ENCODE data around the gene HAUS6. TPM values are rescaled to one million over a fixed set of nuclear protein-coding genes. Genes with fewer than 3 reads are reported as not detected.
"Not testable (repeated sequence)": the region's sequence is repeated elsewhere in the genome, so short reads cannot be mapped to it uniquely, and the experiment has no call there.

Gene HAUS6
- total RNA-seq, 2 experiments from 2014 or later: 30.7 to 32.7 TPM

DNA sequence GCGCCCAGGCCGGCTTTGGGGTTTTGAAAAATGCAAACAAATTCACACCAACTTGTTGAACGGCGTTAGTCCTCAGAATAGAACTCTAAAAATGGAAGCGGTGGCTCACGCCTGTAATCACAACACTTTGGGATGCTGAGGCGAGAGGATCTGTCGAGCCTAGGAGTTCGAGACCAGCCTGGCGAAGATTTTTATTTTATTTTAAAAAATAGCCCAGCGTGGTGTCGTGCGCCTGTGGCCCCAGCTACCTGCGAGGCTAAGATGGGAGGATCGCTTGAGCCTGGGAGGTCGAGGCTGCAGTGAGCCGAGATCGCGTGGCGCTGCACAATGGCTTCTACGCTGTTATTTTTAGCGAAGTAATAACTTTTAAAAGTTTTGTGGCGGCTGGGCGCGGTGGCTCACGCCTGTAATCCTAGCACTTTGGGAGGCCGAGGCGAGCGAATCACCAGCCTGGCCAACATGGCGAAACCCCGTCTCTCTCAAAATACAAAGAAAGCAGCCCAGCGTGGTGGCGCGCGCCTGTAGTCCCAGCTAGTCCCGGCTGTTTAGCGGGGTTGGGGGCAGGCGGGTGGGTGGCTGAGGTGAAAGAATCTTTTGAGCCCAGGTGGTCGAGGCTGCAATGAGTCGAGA, 25.3 kb upstream of the HAUS6 start:
- Mint-ChIP-seq H3K36me3 (peaks cover 20% of the 10 kb centered on the region), H3K4me3 (peak overlapping the region; percentile 98), H3K27ac (peak overlapping the region; percentile 98), H3K4me1 (peaks cover 55% of the 10 kb centered on the region), H3K27me3 (no peaks in the 10 kb centered on the region), H3K9me3 (ENCODE audit: low read depth) (no peaks in the 10 kb centered on the region)
- DNase-seq (peak; percentile 55), ATAC-seq (peak; percentile 27)
- CTCF ChIA-PET: interaction anchor here (1.0 to 2.6 kb wide), 4 partner anchors 13 to 337 kb away, joined by 5 to 12 read pairs (median 6); no protein-coding TSS in a partner anchor

DNA sequence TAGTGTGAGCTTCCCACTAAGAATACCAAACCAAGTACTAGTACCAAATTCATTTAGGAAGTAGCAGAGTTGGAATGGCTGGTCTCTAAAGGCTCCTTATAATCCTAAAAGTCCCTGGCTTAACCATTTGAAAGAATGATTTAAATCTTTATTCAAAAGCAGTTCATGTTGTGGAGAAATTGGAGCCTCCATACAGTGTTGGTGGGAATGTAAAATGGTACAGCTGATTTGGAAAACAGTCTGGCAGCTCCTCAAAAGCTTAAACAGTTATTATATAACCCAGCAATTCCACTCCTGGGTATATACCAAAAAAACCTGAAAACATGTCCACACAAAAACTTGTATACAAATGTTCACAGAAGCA, 21.7 kb upstream of the HAUS6 start:
- Mint-ChIP-seq H3K27me3 (no peaks in the 10 kb centered on the region), H3K36me3 (peaks cover 45% of the 10 kb centered on the region), H3K4me3 (peak overlapping the region; percentile 35), H3K4me1 (peaks cover 46% of the 10 kb centered on the region), H3K9me3 (ENCODE audit: low read depth) (no peaks in the 10 kb centered on the region), H3K27ac (peak overlapping the region; percentile 76)
- CTCF ChIA-PET: no interaction called here
- DNase-seq (no peak), ATAC-seq (no peak)

DNA sequence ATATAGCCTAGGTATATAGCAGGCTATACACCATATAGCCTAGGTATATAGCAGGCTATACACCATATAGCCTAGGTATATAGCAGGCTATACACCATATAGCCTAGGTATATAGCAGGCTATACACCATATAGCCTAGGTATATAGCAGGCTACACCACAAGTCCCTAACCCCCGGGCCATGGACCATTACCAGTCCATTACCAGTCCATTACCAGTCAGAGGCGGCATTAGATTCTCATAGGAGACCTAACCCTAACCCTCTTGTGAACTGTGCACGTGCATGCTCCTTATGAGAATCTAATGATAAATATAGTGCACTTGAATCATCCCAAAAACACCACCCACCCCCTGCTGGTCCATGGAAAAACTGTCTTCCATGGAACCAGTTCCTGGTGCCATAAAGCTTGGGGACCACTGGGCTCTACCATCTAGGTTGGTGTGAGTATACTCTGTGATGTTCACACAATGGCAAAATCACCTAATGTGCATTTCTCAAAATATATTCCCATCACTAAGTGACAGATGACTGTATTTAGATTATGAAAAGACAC, 19.9 kb upstream of the HAUS6 start:
- H3K27me3 Mint-ChIP-seq: no peaks in the 10 kb centered on the region
- peaks cover 35% of the 10 kb centered on the region for H3K4me1 Mint-ChIP-seq
- H3K36me3 Mint-ChIP-seq: peaks cover 60% of the 10 kb centered on the region
- H3K27ac Mint-ChIP-seq: no peak overlapping the region
- no peaks in the 10 kb centered on the region for H3K9me3 Mint-ChIP-seq (ENCODE audit: low read depth)
- CTCF ChIA-PET: no interaction called here
- H3K4me3 Mint-ChIP-seq: no peak overlapping the region
- DNase-seq (no peak), ATAC-seq (no peak)

DNA sequence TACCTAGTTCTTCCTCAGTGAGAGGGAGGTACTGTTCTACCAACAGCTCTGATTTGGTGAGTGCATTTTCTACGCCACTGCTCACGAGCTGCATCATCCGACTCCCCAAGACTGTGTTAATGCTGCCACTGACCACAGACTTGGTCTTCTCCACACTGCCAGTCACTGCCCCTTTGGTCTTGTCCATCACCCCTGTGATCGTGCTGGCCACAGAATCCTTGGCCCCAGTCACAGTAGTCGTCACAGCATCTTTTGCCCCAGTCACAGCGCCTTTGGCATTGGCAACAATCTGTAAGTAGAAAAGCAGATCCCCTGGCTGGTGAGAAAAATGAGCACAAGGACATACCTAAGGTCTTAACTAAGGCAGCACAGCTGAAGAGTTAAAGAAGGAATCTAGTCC, 18.2 kb upstream of the HAUS6 start:
- ATAC-seq (no peak), DNase-seq (no peak)
- CTCF ChIA-PET: interaction anchor here (0.6 to 1.4 kb wide), 2 partner anchors 101 to 344 kb away, joined by 3 to 4 read pairs; no protein-coding TSS in a partner anchor
- H3K27ac Mint-ChIP-seq: no peak overlapping the region
- peaks cover 27% of the 10 kb centered on the region for H3K4me1 Mint-ChIP-seq
- peaks cover 70% of the 10 kb centered on the region for H3K36me3 Mint-ChIP-seq
- no peak overlapping the region for H3K4me3 Mint-ChIP-seq
- no peaks in the 10 kb centered on the region for H3K9me3 Mint-ChIP-seq (ENCODE audit: low read depth)
- no peaks in the 10 kb centered on the region for H3K27me3 Mint-ChIP-seq

DNA sequence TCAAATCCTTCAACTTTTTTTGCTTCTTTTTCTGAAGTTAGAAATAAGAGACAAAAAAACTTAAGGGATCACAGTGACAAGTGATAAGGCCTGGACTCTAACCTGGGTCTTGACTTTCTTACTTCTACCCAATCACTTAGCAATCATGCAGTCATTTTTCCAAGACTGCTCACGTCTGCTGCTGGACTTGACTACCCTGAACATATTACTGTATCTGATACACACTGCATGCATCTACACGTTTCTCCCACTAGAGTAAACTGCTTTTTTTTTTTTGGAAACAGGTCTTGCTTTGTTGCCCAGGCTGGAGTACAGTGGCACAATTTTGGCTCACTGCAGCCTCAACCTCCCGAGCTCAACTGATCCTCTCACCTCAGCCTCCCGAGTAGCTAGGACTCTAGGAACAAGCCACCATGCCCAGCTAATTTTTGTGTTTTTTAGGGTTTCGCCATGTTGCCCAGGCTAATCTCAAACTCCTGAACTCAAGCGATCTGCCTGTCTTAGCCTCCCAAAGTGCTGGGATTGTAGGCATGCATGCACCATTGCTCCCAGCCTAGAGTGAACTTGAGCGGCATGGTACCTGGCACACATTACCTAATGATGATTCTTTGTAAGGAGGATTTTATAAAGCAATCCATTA, 17.2 kb upstream of the HAUS6 start:
- peak overlapping the region; percentile 44 for H3K27ac Mint-ChIP-seq
- no peaks in the 10 kb centered on the region for H3K27me3 Mint-ChIP-seq
- CTCF ChIA-PET: no interaction called here
- no peak overlapping the region for H3K4me3 Mint-ChIP-seq
- no peak for ATAC-seq
- peaks cover 71% of the 10 kb centered on the region for H3K36me3 Mint-ChIP-seq
- H3K4me1 Mint-ChIP-seq: peaks cover 20% of the 10 kb centered on the region
- no peak for DNase-seq
- no peaks in the 10 kb centered on the region for H3K9me3 Mint-ChIP-seq (ENCODE audit: low read depth)

DNA sequence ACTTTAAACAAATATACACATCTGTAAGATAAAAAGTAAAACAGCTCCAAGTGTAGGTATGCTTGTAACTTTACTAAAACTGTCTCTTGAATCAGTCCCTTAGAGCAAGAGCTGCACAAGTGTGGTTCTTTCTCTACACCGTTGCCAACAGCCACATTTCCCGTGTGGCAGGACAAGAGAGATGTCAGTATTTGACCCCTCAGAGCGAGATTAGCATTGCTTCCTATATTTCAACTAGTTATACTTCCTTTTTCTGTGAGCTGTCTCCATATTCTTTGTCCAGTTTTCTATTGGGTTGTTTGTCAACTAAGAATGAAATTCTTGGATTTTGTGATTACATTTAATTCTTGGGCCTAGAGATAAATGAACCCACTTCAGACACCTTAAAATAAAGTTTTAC, 16.5 kb upstream of the HAUS6 start:
- DNase-seq: no peak
- CTCF ChIA-PET: no interaction called here
- Mint-ChIP-seq H3K36me3 (peaks cover 72% of the 10 kb centered on the region), H3K4me3 (no peak overlapping the region), H3K27ac (no peak overlapping the region), H3K9me3 (ENCODE audit: low read depth) (no peaks in the 10 kb centered on the region), H3K27me3 (no peaks in the 10 kb centered on the region), H3K4me1 (peaks cover 13% of the 10 kb centered on the region)
- ATAC-seq: no peak

DNA sequence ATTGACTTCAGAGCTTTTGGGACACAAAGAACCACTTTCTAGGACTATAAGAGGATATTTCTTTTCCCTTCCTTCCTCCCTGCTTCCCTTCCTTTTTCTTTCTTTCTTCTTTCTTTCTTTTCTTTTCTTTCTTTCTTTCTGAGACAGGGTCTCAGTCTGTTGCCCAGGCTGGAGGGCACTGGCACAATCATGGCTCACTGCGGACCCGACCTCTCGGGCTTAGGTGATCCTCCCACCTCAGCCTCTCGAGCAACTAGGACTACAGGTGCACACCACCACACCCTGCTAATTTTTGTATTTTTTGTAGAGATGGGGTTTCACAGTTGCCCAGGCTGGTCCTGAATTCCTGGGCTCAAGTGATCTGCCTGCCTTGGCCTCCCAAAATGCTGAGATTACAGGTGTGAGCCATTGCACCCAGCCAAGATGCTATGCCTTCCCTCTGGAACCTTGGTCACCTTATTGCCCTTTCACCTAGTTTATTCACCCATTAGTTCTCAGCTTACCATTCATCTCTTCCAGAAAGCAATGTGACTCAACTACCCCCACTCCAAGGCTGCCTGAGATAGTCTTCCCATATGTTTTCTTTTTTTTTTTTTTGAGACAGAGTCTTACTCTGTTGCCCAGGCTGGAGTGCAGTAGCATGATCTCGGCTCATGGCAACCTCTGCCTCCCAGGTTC, 14.5 kb upstream of the HAUS6 start:
- H3K36me3 Mint-ChIP-seq: peaks cover 63% of the 10 kb centered on the region
- ATAC-seq: no peak
- CTCF ChIA-PET: no interaction called here
- no peaks in the 10 kb centered on the region for H3K9me3 Mint-ChIP-seq (ENCODE audit: low read depth)
- H3K4me1 Mint-ChIP-seq: peaks cover 3% of the 10 kb centered on the region
- no peaks in the 10 kb centered on the region for H3K27me3 Mint-ChIP-seq
- DNase-seq: no peak
- H3K4me3 Mint-ChIP-seq: no peak overlapping the region
- peak overlapping the region; percentile 28 for H3K27ac Mint-ChIP-seq

DNA sequence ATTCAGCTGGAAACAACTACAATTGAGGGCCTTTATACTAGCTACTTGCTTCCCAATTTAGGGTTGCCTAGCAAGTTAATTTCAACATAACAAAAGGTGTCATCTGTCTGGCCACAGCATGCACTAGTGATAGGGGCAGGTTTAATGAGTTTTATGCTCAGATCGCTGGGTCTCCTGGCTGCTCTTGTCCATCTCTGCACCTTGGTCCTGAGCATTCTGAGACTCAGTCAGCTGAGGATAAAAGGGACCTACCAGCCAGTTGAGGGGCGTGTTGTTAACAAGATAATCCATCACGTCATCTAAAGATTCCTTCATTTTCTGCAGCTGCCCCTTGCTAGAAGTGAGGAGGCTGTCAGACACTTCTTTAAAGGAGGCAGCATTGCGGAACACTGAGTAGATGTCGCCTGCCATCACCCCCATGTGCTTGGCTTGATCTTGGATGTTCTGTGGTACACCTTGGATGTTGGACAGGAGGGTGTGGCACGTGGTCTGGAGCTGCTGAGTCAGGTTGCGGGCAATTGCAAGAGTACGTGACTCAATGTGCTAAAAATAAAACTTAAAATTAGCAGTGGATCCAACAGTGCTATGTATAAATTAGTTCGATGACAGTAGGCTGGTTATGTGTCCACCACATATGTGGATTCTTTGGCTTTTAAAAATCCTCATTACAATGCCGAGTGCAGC, 13.5 kb upstream of the HAUS6 start:
- H3K9me3 Mint-ChIP-seq (ENCODE audit: low read depth): no peaks in the 10 kb centered on the region
- DNase-seq: no peak
- CTCF ChIA-PET: interaction anchor here (1.0 kb wide), 2 partner anchors 11 to 68 kb away, joined by 3 read pairs; no protein-coding TSS in a partner anchor
- ATAC-seq: no peak
- H3K4me1 Mint-ChIP-seq: peaks cover 3% of the 10 kb centered on the region
- no peak overlapping the region for H3K4me3 Mint-ChIP-seq
- peaks cover 59% of the 10 kb centered on the region for H3K36me3 Mint-ChIP-seq
- H3K27me3 Mint-ChIP-seq: no peaks in the 10 kb centered on the region
- H3K27ac Mint-ChIP-seq: no peak overlapping the region

DNA sequence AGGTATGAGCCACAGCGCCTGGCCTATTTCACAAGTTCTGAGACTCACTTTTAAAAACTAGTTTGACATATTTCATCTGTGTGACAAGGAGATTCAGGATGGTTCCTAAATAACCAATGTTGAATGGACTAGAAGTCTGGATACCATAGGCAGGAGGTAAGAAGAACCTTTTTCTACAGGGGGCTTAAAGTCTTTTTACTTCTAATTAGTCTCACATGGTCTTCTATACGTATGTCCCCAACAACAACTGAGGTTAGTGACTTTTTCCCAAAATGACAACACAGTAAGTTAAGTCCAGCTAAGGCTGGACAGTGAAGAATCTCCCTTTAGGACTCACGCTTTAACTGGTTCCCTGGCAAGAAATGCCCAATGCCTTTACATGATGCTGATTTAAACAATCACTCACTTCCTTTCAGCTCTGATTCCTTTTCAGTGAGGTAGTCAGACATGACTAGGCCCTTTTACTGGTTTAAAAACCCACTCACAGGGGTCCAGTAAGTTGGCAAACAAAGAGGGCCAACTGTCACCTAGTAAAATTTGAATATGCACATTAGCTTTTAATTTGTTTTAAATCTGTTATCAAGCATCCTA, 12.1 kb upstream of the HAUS6 start:
- no peaks in the 10 kb centered on the region for H3K27me3 Mint-ChIP-seq
- peaks cover 46% of the 10 kb centered on the region for H3K36me3 Mint-ChIP-seq
- CTCF ChIA-PET: interaction anchor here (0.7 to 1.3 kb wide), 3 partner anchors 26 to 59 kb away, joined by 3 to 4 read pairs (median 3); no protein-coding TSS in a partner anchor

DNA sequence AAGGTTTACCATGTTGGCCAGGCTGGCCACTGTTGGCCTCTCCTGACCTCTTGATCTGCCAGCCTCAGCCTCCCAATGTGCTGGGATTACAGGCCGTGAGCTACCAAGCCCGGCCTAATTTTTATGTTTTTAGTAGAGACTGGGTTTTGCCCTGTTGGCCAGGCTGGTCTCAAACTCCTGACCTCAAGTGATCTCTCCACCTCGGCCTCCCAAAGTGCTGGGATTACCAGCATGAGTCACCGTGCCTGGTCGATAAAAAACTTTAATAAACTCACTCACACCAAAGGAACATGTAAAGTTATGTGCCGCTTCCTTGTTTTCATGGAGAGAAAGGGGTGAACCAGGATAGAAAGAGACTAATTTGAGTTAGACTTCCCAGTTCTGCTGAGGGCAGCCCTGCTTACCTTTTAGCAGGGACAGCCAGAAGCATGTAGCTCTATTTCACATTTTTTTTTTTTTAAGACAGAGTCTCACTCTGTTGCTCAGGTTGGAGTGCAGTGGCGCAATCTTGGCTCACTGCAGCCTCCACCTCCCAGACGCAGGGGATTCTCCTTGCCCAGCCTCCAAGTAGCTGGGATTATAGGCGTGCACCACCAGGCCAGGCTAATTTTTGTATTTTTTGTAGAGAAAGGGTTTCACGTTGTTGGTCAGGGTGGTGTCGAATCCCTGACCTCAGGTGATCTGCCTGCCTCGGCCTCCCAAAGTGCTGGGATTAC, 11.4 kb upstream of the HAUS6 start:
- Mint-ChIP-seq H3K4me1 (peaks cover 3% of the 10 kb centered on the region), H3K36me3 (peaks cover 40% of the 10 kb centered on the region), H3K4me3 (no peak overlapping the region), H3K27ac (no peak overlapping the region), H3K27me3 (no peaks in the 10 kb centered on the region), H3K9me3 (ENCODE audit: low read depth) (no peaks in the 10 kb centered on the region)
- no peak for DNase-seq
- ATAC-seq: no peak
- CTCF ChIA-PET: interaction anchor here (0.7 to 1.3 kb wide), 3 partner anchors 15 to 60 kb away, joined by 3 to 4 read pairs (median 3); no protein-coding TSS in a partner anchor

More for the DNA sequence above, 12.1 kb upstream of the HAUS6 start:
- ATAC-seq: no peak
- Mint-ChIP-seq H3K9me3 (ENCODE audit: low read depth) (no peaks in the 10 kb centered on the region), H3K4me1 (peaks cover 3% of the 10 kb centered on the region), H3K27ac (no peak overlapping the region), H3K4me3 (no peak overlapping the region)
- no peak for DNase-seq

DNA sequence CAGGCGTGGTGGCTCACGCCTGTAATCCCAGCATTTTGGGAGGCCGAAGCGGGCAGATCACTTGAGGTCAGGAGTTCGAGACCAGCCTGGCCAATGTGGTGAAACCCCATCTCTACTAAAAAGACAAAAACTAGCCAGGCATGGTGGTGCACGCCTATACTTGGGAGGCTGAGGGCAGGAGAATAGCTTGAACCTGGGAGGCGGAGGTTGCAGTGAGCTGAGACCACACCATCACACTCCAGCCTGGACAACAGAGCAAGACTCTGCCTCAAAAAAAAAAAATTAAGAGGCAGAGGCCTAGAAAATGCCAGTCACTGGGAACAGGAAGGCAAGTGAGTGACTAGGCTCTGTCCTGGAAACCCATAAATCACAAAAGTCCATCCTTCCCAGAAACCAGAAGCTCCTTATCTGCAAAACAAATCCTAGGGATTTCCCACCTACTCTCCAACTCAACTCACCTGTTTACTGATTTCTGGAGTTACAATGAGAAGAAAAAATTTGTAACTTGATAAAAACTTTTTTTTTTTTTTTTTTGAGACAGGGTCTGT, 10.4 kb upstream of the HAUS6 start:
- CTCF ChIA-PET: interaction anchor here (0.9 kb wide), 2 partner anchors 61 to 344 kb away, joined by 3 read pairs; no protein-coding TSS in a partner anchor
- not testable (repeated sequence) for H3K27ac Mint-ChIP-seq; ATAC-seq; H3K27me3 Mint-ChIP-seq; DNase-seq; H3K4me1 Mint-ChIP-seq; H3K4me3 Mint-ChIP-seq; H3K9me3 Mint-ChIP-seq (ENCODE audit: low read depth)
- peaks cover 36% of the 10 kb centered on the region for H3K36me3 Mint-ChIP-seq

DNA sequence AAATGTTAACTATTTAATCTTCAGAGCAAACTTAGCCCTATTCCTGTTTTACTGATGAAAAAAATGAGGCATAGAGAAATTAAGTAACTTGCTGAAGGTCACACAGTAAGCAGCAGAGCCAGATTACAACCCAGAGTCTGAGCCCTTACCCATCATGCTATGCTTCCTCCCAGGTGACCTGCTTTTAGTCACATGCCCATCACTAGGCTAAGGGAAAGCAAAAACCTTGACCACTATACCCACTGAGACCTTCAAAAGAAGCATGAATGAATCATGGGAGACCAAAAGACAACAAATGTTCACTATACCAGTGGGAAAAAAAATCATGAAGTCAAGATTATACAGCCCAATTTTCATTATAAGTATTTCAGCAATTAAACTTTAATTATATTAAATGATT, 5.3 kb upstream of the HAUS6 start:
- CTCF ChIA-PET: no interaction called here
- Mint-ChIP-seq H3K27ac (no peak overlapping the region), H3K9me3 (ENCODE audit: low read depth) (no peaks in the 10 kb centered on the region), H3K36me3 (peaks cover 3% of the 10 kb centered on the region), H3K4me3 (no peak overlapping the region), H3K4me1 (peaks cover 6% of the 10 kb centered on the region), H3K27me3 (no peaks in the 10 kb centered on the region)
- DNase-seq (no peak), ATAC-seq (no peak)

Measured in activated CD8-positive, alpha-beta memory T cell treated with anti-CD3 and anti-CD28 coated beads, Interleukin-2, amount 10 ng/mL, durations not matched to agents 7 days and 5 days (primary cell).